Peyer's patch (tissue), 4 donors: ENCODE measurements around the gene NLRP1.

Experiments
- CTCF ChIP-seq, 6 experiments: fragments of 450-650 bp in 4 of 6; fragments of 200-600 bp in 2 of 6; sonication (generic) in 1 of 6; IDR thresholded peaks; one replicate each; pipeline ENCODE4 v1.5.1; 2017 to 2019; ENCODE audit warnings: antibody characterized with exemption in 6 of 6, mild to moderate bottlenecking in 3 of 6, moderate library complexity in 1 of 6
- POLR2A ChIP-seq, 2 donors: fragments of 450-650 bp; IDR thresholded peaks; one replicate each; pipeline ENCODE4 v1.5.1; 2017; ENCODE audit warnings: antibody characterized with exemption in 2 of 2, mild to moderate bottlenecking in 2 of 2, moderate library complexity in 2 of 2

- TF ChIP-seq CTCF (IDR thresholded peaks at IDR 0.05) (no peak), POLR2A (IDR thresholded peaks at IDR 0.05) (no peak)
Measured at GRCh38 chr17:5552841-5553240, 31.5 kb downstream of the NLRP1 start.
